ENCODE data around the gene FGF11. TPM values are rescaled to one million over a fixed set of nuclear protein-coding genes. Genes with fewer than 3 reads are reported as not detected.

Gene FGF11
- polyA plus RNA-seq, 3 donors, result 0.28 to 4.6 (median 0.86) TPM

- 80 to 85% (median 81%) methylated on average over 8 of the region's 8 CpGs for WGBS, 3 donors
- H3K27ac ChIP-seq (ENCODE audit: low read depth, low read length), result no peak overlapping the region
Measured at GRCh38 chr17:7425756-7426155, 13.6 kb upstream of the FGF11 start.

- H3K27ac ChIP-seq (ENCODE audit: low read depth, low read length), result no peak overlapping the region
- 93 to 97% (median 96%) methylated on average over 33 of the region's 33 CpGs for WGBS, 3 donors
Measured at GRCh38 chr17:7426203-7426863, 13.0 kb upstream of the FGF11 start.

- H3K27ac ChIP-seq (ENCODE audit: low read depth, low read length), result no peak overlapping the region
- 88 to 95% (median 92%) methylated on average over 27 to 29 of the region's 29 CpGs for WGBS, 3 donors
Measured at GRCh38 chr17:7426896-7427489, 12.3 kb upstream of the FGF11 start.

- WGBS, 3 donors, result 86 to 89% (median 88%) methylated on average over 7 of the region's 7 CpGs
- no peak overlapping the region for H3K27ac ChIP-seq (ENCODE audit: low read depth, low read length)
Measured at GRCh38 chr17:7427549-7427948, 11.8 kb upstream of the FGF11 start.

- 64 to 72% (median 71%) methylated on average over 5 of the region's 5 CpGs for WGBS, 3 donors
Measured at GRCh38 chr17:7428557-7428956, 10.8 kb upstream of the FGF11 start, which contains the start of gene SPEM3. SPEM3 (plus strand) TSS chr17:7428857; CDS start chr17:7428903, 46 bp downstream.

GRCh38 chr17:7429722-7430121 lies 9.6 kb upstream of the FGF11 start:
- no peak overlapping the region for H3K27ac ChIP-seq (ENCODE audit: low read depth, low read length)
- whole genome bisulfite sequencing, 3 donors, result 89 to 93% (median 93%) methylated on average over 7 to 10 of the region's 10 CpGs

More at GRCh38 chr17:7428557-7428956, 10.8 kb upstream of the FGF11 start, which contains the start of gene SPEM3:
- no peak within 1 kb of the TSS for H3K27ac ChIP-seq (ENCODE audit: low read depth, low read length)

GRCh38 chr17:7431231-7431630 lies 8.1 kb upstream of the FGF11 start:
- 89 to 95% (median 95%) methylated on average over 1 of the region's 1 CpG for WGBS, 3 donors
- no peak overlapping the region for H3K27ac ChIP-seq (ENCODE audit: low read depth, low read length)

GRCh38 chr17:7432296-7432695 lies 7.0 kb upstream of the FGF11 start:
- WGBS, 3 donors, result 90 to 94% (median 91%) methylated on average over 11 of the region's 11 CpGs
- no peak overlapping the region for H3K27ac ChIP-seq (ENCODE audit: low read depth, low read length)

- WGBS, 3 donors, result 8 to 10% (median 9%) methylated on average over 48 to 49 of the region's 49 CpGs
- no peak overlapping the region for H3K27ac ChIP-seq (ENCODE audit: low read depth, low read length)
Measured at GRCh38 chr17:7435676-7436555, 3.4 kb upstream of the FGF11 start.

GRCh38 chr17:7436556-7437368 lies 2.5 kb upstream of the FGF11 start:
- H3K27ac ChIP-seq (ENCODE audit: low read depth, low read length), result no peak overlapping the region

GRCh38 chr17:7437369-7437863 lies 1.9 kb upstream of the FGF11 start:
- 29 to 31% (median 30%) methylated on average over 17 to 31 of the region's 31 CpGs for WGBS, 3 donors
- no peak overlapping the region for H3K27ac ChIP-seq (ENCODE audit: low read depth, low read length)

More at GRCh38 chr17:7436556-7437368, 2.5 kb upstream of the FGF11 start:
- 4 to 9% (median 9%) methylated on average over 74 to 92 of the region's 92 CpGs for WGBS, 3 donors

- no peak overlapping the region for H3K27ac ChIP-seq (ENCODE audit: low read depth, low read length)
- 10 to 50% (median 13%) methylated on average over 47 to 48 of the region's 48 CpGs for WGBS, 3 donors
Measured at GRCh38 chr17:7437950-7438614, 1.2 kb upstream of the FGF11 start.

- H3K27ac ChIP-seq (ENCODE audit: low read depth, low read length), result no peak overlapping the region
- WGBS, 3 donors, result 45 to 68% (median 46%) methylated on average over 11 of the region's 11 CpGs
Measured at GRCh38 chr17:7438656-7439460, 454 bp upstream of the FGF11 start.

- no peak overlapping the region for H3K27ac ChIP-seq (ENCODE audit: low read depth, low read length)
- WGBS, 3 donors, result 1 to 3% (median 2%) methylated on average over 41 to 46 of the region's 46 CpGs
Measured at GRCh38 chr17:7440113-7440833, 961 bp downstream of the FGF11 start.

GRCh38 chr17:7440834-7441195 lies 1.5 kb downstream of the FGF11 start:
- 6 to 12% (median 11%) methylated on average over 11 to 12 of the region's 12 CpGs for WGBS, 3 donors

GRCh38 chr17:7441266-7441665 lies 2.0 kb downstream of the FGF11 start:
- WGBS, 3 donors, result 56 to 78% (median 59%) methylated on average over 7 of the region's 7 CpGs
- H3K27ac ChIP-seq (ENCODE audit: low read depth, low read length), result no peak overlapping the region

More at GRCh38 chr17:7440834-7441195, 1.5 kb downstream of the FGF11 start:
- no peak overlapping the region for H3K27ac ChIP-seq (ENCODE audit: low read depth, low read length)
